ENCODE data around the gene BAIAP2L2.

The BAIAP2L2 gene

DNA sequence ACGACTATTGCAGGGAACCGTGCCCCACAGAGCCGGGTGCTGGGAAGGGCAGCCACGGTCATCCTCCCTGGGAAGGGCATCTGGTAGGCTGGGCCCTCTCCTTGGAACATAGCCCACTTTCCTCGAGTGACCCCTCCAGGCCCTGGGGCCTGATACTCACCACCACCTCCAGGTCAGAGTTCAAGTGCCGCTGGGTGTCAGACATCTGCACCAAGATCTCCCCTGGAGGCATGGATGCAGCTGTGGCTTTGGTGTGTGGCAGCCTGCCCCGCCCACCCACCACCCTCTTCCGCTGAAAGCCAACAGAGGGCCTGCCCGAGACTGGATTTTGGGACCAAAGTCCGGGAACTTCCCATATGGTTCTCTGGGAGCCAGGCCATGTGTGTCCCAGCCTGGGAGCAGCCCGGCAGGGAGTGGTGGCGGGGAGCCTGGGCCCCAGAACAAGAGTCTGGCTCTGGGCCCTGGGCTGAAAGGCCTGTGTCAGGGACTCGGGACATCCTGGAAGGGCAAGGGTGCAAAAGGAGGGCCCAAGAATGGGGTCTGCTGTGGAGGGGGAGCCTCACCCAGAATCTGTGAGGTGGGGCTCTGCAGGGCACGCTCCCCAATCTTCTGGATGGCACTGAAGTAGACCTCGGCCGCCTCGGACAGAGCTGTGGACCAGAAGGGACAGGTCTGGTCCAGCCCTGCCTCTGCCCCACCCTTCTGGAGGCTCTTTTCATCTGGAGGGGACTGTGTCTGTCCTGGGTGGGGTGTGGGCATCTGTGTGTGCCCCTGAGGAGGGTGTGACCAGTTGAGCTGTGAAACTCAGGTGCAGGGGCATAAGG is 2.6 kb downstream of the BAIAP2L2 start:
- no peak for DNase-seq (ENCODE audit: low read depth, low spot score)

DNA sequence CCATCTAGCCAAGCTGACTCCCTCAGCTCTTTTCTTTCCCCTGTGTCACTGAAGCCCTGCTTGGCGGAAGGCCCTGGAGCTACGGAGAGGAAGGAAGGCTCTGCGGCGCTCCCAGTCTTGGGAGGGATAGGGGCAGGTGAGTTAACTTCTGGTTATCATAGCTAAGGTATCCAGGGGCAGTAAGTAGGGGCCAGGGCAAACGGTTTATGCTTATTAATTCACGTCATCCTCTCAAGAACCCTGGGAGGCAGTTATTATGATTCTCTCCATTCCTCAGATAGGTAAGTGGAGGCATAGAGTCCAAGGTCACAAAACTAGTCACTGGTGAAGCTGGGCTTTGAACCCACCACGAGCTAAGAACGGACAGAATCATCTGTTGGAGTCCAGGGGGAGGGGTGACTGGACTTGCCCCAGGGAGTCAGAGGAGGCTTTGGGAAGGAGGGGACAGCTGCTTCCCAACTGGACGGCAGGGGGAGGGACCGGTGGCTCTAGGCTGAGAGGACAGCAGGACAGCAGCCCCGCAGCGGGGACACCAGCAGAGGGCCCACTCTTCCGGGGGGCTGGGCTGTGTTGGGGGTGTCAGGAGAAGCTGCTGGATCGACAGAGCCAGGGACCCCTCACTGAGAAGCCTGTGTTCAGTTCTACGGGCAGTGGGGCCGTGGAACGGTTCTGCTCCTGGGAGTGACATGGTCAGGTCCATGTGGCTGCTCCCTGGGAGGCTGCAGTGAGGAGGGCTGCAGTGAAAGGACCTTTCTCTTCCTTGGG is 3.5 kb downstream of the BAIAP2L2 start:
- no peak for DNase-seq (ENCODE audit: low read depth, low spot score)

GRCh38 chr22:38104084-38104483 is 6.4 kb downstream of the BAIAP2L2 start:
- DNase-seq (ENCODE audit: low read depth, low spot score) = no peak

- no peak for DNase-seq (ENCODE audit: low read depth, low spot score)
Measured at GRCh38 chr22:38103641-38104040, 6.8 kb downstream of the BAIAP2L2 start.

- DNase-seq (ENCODE audit: low read depth, low spot score) = no peak
Measured at GRCh38 chr22:38098410-38099249, 11.9 kb downstream of the BAIAP2L2 start.

DNA sequence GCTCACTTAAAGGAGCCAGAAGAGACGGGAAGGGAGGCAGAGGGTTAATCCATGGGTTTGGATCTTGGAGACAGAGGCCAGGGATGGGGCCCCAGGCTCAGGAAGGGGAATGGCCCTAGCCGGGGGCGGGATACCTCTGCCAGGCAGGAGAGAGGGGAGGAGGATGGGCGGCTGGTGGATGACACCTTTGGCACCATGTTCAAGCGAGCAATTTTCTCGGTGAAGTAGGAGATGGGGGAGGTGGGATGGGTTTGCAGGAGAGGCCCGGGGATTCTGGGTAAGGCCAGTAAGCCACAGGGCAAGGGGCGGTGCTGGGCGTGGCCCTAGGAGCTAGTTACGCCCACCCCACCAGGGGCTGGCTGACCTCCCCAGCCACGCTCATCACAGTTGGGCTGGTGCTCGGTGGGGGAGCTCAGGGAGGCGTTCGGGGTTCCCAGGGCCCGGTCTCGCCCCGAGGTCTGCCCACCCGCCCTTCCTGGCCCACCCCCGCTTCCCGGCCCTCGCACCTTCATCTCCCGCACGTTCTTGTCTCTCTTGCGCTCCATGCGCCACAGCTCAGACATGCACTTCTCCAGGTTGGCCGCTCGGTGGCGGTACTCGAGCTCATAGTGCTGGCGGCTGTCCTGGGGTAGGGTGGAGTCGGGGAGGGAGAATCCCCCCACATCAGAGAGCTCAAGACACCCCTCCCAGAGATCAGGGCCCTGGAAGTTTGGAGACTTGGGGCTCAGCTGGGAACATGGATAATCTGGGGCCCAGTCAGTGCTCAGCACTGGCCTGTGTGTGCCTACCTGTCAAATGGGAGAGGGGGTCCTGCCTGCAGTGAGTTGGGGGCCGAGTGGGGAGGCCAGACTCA is 12.7 kb downstream of the BAIAP2L2 start:
- DNase-seq (ENCODE audit: low read depth, low spot score) = no peak

DNA sequence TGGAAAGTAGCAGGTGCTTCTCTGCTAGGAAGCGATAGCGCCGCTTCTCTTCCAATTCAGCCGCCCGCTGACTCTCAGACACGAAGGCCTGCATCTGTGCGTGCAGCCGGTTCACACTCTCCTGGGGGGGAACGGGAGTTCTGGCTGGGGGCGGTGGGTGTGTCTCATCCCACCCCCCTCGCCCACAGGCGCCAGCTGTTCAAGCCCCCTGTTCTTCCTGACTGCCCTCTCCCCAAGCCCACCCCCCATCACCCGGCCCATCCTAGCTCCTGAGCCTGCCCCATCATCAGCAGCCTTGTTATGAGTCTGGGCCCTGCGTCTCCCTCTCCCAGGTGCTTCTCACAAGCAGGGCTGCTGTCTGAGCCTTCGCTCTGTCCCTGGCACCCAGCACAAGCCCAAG is 13.4 kb downstream of the BAIAP2L2 start:
- DNase-seq (ENCODE audit: low read depth, low spot score) = no peak

DNA sequence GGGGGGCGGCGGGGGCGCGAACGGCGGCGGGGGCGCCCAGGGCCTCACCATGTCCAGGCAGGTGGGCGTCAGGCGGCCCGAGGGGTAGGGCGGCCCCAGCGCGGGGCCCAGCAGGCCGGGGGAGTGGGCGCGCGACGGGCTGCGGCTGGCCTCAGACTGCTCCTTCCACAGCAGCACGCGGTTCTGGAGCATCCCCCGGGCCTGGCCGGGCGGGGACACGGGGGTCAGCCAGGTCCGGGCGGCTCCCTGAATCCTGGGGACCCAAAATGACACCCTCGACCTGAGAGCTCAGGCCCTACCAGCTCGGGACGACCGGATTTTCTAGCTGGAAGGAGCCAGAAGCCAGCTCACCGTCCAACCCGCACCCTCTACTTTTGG is 21.0 kb downstream of the BAIAP2L2 start:
- no peak for DNase-seq (ENCODE audit: low read depth, low spot score)

DNA sequence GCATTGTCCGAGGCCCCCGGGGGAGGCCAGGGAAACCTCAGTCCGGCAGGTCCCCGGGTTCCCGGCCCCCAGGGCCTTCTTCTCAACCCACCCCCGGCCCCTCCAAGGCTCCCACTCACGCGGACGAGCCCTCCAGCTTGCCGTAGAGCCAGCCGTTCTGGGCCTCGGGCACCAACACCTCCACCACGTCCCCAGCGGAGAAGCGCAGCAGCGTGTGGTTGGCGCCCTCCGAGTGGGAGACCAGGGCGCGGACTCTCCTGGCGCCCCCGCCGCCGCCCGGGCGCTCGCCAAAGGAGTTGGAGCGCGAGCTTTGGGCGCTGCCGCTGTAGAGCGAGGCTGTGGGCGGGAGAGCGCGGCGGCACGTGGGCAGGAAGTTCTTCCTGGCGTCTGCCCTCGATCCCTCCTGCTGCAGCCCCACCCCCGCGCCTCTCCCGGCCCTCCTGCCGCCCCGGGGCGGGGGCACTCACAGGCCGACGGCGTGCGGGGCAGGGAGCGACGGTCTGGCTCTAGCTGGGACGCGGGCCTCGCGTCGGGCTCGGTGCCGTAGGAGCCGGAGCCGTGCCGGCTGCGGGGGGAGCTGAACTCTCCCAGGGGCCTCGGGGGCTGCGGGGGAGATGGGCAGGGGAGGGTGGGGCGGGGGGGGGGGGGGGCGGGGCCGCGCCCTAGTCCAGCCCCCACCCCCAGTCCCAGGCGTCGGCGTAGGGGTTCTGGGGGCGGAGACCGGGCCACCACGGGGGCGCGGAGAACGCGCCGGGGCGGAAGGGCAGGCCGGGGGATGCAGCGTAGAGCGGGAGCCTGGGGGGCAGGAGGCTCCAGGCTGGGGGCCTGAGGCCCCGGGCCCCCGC is 21.6 kb downstream of the BAIAP2L2 start:
- DNase-seq (ENCODE audit: low read depth, low spot score) = no peak

GRCh38 chr22:38087855-38088254 is 22.6 kb downstream of the BAIAP2L2 start:
- no peak for DNase-seq (ENCODE audit: low read depth, low spot score)

DNA sequence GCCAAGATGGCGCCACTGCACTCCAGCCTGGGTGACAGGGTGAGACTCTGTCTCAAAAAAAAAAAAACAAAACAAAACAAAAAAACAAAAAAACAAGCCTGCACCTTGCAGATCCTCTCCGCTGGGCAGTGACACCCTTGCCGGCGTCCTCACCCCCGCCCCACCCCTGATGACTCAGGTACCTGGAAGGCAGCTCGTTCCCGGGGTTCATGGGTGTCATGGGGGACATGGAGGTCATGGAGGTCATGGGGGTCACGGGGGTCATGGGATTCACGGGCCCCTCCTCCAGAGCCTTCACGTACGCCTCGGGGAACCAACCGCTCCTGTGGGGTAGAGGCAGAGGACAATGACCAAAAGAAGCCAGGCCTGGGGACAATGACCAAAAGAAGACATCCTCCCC is 23.5 kb downstream of the BAIAP2L2 start:
- no peak for DNase-seq (ENCODE audit: low read depth, low spot score)

DNA sequence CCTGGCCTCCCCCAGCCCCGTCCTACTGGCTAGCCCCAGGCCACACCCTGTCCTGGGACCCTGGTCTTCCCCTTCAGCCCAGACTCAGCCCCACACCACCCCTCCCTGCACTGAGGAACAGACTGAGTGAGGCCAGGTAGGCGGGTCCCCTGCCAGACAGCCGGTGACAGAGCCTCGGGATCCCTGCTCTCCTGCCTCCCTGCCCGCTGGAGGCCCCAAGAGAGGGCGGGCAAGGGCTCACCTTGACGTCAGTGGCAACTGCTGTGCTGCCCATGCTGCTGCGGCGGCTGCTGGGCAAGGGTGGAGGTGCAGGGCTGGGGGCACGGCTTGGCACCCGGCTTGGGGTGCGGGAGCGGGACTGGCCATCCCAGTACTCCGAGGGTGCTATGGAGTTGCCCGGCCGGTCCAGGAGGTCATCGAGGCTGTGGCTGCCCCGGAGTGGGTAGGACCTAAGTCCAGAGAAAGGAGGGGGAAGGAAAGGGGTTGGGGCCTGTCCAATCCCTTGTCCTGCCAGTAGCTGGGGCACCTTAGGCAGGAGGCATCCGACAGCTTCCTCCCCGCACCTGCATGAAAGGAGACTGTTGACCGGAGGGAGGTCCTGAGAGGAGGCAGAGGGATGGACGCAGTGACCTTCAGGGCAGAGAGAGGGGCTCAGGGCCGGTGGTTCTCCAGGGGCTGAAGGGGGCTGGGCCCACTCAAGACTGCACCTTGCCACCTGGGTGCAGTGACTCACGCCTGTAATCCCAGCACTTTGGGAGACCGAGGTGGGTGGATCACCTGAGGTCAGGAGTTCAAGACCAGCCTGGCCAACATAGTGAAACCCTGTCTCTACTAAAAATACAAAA is 24.3 kb downstream of the BAIAP2L2 start:
- DNase-seq (ENCODE audit: low read depth, low spot score) = no peak

- DNase-seq (ENCODE audit: low read depth, low spot score) = no peak
Measured at GRCh38 chr22:38085501-38085900, 25.0 kb downstream of the BAIAP2L2 start.

DNA sequence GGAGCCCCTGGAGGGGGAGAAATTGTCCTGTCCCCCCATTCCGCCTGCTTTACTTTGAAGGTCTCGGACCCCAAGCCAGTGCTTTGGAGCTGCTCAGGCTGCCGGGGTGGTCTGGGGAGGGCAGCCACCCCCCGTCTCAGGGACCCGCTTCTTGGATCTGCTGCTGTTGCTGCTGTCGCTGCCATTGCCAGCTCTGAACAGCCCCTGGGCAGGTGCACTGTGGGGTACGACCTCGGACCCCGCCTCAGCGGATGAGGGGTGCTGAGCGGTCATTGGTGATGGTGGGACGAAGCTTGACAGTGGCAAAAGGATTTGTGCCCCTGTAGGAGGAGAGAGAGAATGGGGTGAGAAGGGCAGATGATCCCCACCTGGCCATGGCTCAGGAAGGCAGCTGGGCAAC is 25.4 kb downstream of the BAIAP2L2 start:
- no peak for DNase-seq (ENCODE audit: low read depth, low spot score)

DNA sequence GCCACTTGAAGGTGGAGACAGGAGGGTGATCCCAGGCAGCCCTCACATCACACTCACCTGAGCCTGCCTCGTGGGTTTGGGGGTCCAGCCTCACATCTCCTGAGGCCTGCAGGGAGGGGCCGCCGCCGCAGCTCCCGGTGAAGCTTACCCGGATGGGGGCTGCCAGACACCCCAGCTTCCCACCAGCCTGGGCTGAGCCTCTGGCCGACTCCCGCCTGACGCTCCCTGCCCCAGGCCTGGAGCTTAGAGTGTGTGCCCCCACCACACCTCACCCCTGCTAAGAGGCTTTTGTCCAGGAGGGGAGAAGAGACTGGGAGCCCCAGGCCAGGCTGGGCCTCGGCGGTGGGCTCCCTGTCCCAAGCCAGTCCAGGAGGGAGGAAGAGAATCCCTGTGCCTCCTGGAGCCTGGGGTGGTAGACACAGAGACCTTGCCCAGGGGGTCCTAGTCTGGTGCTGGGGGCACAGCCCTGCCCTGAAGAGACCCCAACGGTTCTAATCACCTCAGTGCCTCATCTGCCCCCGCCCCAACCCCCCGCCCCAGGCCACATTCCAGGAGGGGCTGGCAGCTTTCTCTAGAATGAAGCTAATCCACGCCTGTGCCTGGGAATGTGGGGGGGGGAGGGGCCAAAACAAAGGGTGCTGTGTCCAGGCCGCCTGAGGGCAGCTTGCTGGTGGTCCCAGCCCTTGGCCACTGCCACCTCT is 26.4 kb downstream of the BAIAP2L2 start, which contains the start of gene SLC16A8:
Gene SLC16A8 (minus strand): TSS at position 254 of the 701 bp plus-strand sequence. CDS start 1,311 bp downstream, outside the sequence.
- DNase-seq (ENCODE audit: low read depth, low spot score) = no peak

- no peak for DNase-seq (ENCODE audit: low read depth, low spot score)
Measured at GRCh38 chr22:38082986-38083710, 27.3 kb downstream of the BAIAP2L2 start.

DNA sequence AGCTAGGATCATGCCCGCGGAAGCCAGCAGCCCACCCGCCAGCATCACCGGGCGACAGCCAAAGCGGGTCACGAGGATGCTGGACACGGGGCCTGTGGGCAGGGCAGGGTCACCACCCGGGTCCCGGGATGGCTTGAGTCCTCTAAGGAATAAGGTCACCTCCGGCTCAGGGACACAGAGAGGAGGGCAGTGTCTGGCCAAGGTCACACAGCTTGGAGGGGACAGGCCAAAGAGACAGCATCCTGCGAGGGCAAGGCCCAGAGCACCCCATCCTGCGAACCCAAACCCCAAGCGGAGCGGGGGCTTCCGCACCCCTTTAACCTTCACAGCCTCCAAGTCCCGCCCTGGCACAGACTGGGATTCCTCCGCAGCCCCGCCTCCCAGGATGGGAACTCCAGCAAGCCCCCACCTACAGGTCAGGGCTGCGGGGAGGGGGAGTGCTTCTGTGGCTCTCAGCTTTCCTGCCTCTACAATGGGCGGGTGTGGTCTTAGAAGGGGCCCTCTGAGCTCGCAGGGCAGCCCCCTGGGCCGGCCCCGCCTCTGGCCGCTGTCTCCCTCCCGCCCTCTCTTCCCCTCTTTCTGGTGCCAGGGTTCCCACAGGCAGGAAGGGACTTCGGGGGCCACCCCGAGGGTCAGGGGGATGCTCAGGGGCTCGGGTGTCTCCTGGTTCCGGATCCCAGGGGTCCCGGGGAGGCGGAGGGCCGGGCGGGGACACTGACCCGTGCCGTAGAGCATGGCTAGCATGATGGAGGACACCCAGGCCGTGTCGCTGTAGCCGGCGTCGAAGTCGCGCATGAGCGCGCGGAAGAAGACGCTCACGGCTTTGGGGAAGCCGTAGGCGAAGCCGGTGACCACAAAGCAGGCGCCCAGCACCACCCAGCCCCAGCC is 28.3 kb downstream of the BAIAP2L2 start:
- no peak for DNase-seq (ENCODE audit: low read depth, low spot score)

All from activated naive CD8-positive, alpha-beta T cell treated with anti-CD3 and anti-CD28 coated beads, Interleukin-2, amount 50 U/mL, for 16 hours (primary cell).